Activated CD4-positive, alpha-beta T cell treated with anti-CD3 and anti-CD28 coated beads, Interleukin-10, Interleukin-2, amounts not matched to agents 100 ng/mL and 50 ng/mL, durations not matched to agents 16 hours and 8 hours (primary cell): Measurements from ENCODE around the gene FCSK.

Experiments
- DNase-seq: peaks from one replicate; pipeline ENCODE4 v3.0.0-alpha.2; 2020

FCSK gene

GRCh38 chr16:70526403-70526802, 72.0 kb downstream of the FCSK start:
- DNase-seq = no peak

- DNase-seq = no peak
Measured at GRCh38 chr16:70527315-70527996, 73.1 kb downstream of the FCSK start.

GRCh38 chr16:70529051-70529777, 74.8 kb downstream of the FCSK start:
- peak; percentile 44 for DNase-seq
